Ectodermal cell (in vitro differentiated cells): ENCODE measurements around the gene NR4A2.
"Not testable (repeated sequence)": the region's sequence is repeated elsewhere in the genome, so short reads cannot be mapped to it uniquely, and the experiment has no call there.

Experiments
- H3K27ac ChIP-seq: 2 replicates; pipeline ENCODE4 v1.7.0; 2013; ENCODE audit warnings: mild to moderate bottlenecking, low read depth, low read length; ENCODE audit not compliant: insufficient read depth, poor library complexity, severe bottlenecking
- H3K27me3 ChIP-seq: 2 replicates; pipeline ENCODE4 v1.7.0; 2013; ENCODE audit warnings: mild to moderate bottlenecking, low read length; ENCODE audit not compliant: insufficient read depth, control insufficient read depth, poor library complexity, severe bottlenecking
- H3K36me3 ChIP-seq: one replicate; pipeline ENCODE4 v1.7.0; 2013; ENCODE audit warnings: low read length; ENCODE audit not compliant: control insufficient read depth, insufficient read depth
- H3K4me1 ChIP-seq: one replicate; pipeline ENCODE4 v1.7.0; 2013; ENCODE audit warnings: low read length; ENCODE audit not compliant: control insufficient read depth, insufficient read depth
- H3K4me3 ChIP-seq: 2 replicates; pipeline ENCODE4 v1.7.0; 2013; ENCODE audit warnings: low read depth, low read length, control low read depth; ENCODE audit not compliant: insufficient read depth
- H3K9me3 ChIP-seq: 2 replicates; pipeline ENCODE4 v1.7.0; 2013; ENCODE audit warnings: mild to moderate bottlenecking, low read length, moderate library complexity; ENCODE audit not compliant: control insufficient read depth
- WGBS, 2 experiments: methylation state at CpG; one replicate each; pipeline ENCODE4 v1.1.7; 2013; ENCODE audit warnings: missing lambda C conversion rate in 2 of 2; 5-methylcytosine and 5-hydroxymethylcytosine counted together

NR4A2 gene

GRCh38 chr2:156300337-156300736, 32.2 kb downstream of the NR4A2 start:
- Histone ChIP-seq H3K9me3 (no peaks in the 10 kb centered on the region), H3K4me3 (no peak overlapping the region), H3K4me1 (no peaks in the 10 kb centered on the region), H3K36me3 (no peaks in the 10 kb centered on the region), H3K27ac (no peak overlapping the region), H3K27me3 (no peaks in the 10 kb centered on the region)
- WGBS, 2 experiments = 90 to 92% methylated on average over 1 of the region's 1 CpG

- H3K4me1 ChIP-seq = no peaks in the 10 kb centered on the region
- no peak overlapping the region for H3K4me3 ChIP-seq
- 89 to 94% methylated on average over 8 of the region's 8 CpGs for WGBS, 2 experiments
- H3K27ac ChIP-seq = no peak overlapping the region
- no peaks in the 10 kb centered on the region for H3K27me3 ChIP-seq
- H3K9me3 ChIP-seq = no peaks in the 10 kb centered on the region
- H3K36me3 ChIP-seq = no peaks in the 10 kb centered on the region
Observed at GRCh38 chr2:156294945-156295580, 37.5 kb downstream of the NR4A2 start.

GRCh38 chr2:156293382-156293781, 39.1 kb downstream of the NR4A2 start:
- H3K9me3 ChIP-seq, H3K27ac ChIP-seq, H3K36me3 ChIP-seq, H3K27me3 ChIP-seq, H3K4me1 ChIP-seq, H3K4me3 ChIP-seq: not testable (repeated sequence)
- WGBS, 2 experiments = 95% methylated on average over 13 to 17 of the region's 29 CpGs

- Histone ChIP-seq H3K27me3 (no peaks in the 10 kb centered on the region), H3K4me3 (no peak overlapping the region), H3K27ac (no peak overlapping the region), H3K9me3 (no peaks in the 10 kb centered on the region), H3K36me3 (no peaks in the 10 kb centered on the region), H3K4me1 (no peaks in the 10 kb centered on the region)
- whole genome bisulfite sequencing, 2 experiments = 92 to 97% methylated on average over 4 to 5 of the region's 5 CpGs
Observed at GRCh38 chr2:156279446-156280150, 52.9 kb downstream of the NR4A2 start.
